Measurements from ENCODE around the gene RSPRY1.
A peak's percentile ranks its signal among the peaks of the same experiment; 100 is the strongest.

Gene RSPRY1

GRCh38 chr16:57234707-57235092 lies 48.6 kb downstream of the RSPRY1 start:
- no peak overlapping the region for H3K9ac ChIP-seq (ENCODE audit: low read length)
- peaks cover 80% of the 10 kb centered on the region for H3K36me3 ChIP-seq (ENCODE audit: control insufficient read depth, low read depth, low read length)
- no peaks in the 10 kb centered on the region for H3K4me1 ChIP-seq (ENCODE audit: control insufficient read depth, low read depth, low read length)
- H3K4me3 ChIP-seq (ENCODE audit: low read length) = no peak overlapping the region
- H3K27me3 ChIP-seq (ENCODE audit: control insufficient read depth, insufficient read depth, low read length) = no peaks in the 10 kb centered on the region
- no peak overlapping the region for H3K27ac ChIP-seq (ENCODE audit: low read length)
- no peaks in the 10 kb centered on the region for H3K9me3 ChIP-seq (ENCODE audit: control insufficient read depth, low read depth, low read length)

- Histone ChIP-seq H3K9me3 (ENCODE audit: control insufficient read depth, low read depth, low read length) (no peaks in the 10 kb centered on the region), H3K27ac (ENCODE audit: low read length) (no peak overlapping the region), H3K9ac (ENCODE audit: low read length) (no peak overlapping the region), H3K4me1 (ENCODE audit: control insufficient read depth, low read depth, low read length) (no peaks in the 10 kb centered on the region), H3K4me3 (ENCODE audit: low read length) (no peak overlapping the region), H3K36me3 (ENCODE audit: control insufficient read depth, low read depth, low read length) (peaks cover 76% of the 10 kb centered on the region), H3K27me3 (ENCODE audit: control insufficient read depth, insufficient read depth, low read length) (no peaks in the 10 kb centered on the region)
Observed at GRCh38 chr16:57235128-57236021, 49.2 kb downstream of the RSPRY1 start.

GRCh38 chr16:57236022-57236350 lies 49.9 kb downstream of the RSPRY1 start:
- no peaks in the 10 kb centered on the region for H3K9me3 ChIP-seq (ENCODE audit: control insufficient read depth, low read depth, low read length)
- no peak overlapping the region for H3K27ac ChIP-seq (ENCODE audit: low read length)
- no peaks in the 10 kb centered on the region for H3K4me1 ChIP-seq (ENCODE audit: control insufficient read depth, low read depth, low read length)
- H3K27me3 ChIP-seq (ENCODE audit: control insufficient read depth, insufficient read depth, low read length) = no peaks in the 10 kb centered on the region
- H3K9ac ChIP-seq (ENCODE audit: low read length) = no peak overlapping the region
- peaks cover 70% of the 10 kb centered on the region for H3K36me3 ChIP-seq (ENCODE audit: control insufficient read depth, low read depth, low read length)
- H3K4me3 ChIP-seq (ENCODE audit: low read length) = no peak overlapping the region

- Histone ChIP-seq H3K4me3 (ENCODE audit: low read length) (no peak overlapping the region), H3K9me3 (ENCODE audit: control insufficient read depth, low read depth, low read length) (no peaks in the 10 kb centered on the region), H3K27me3 (ENCODE audit: control insufficient read depth, insufficient read depth, low read length) (no peaks in the 10 kb centered on the region), H3K9ac (ENCODE audit: low read length) (no peak overlapping the region), H3K27ac (ENCODE audit: low read length) (no peak overlapping the region), H3K4me1 (ENCODE audit: control insufficient read depth, low read depth, low read length) (no peaks in the 10 kb centered on the region), H3K36me3 (ENCODE audit: control insufficient read depth, low read depth, low read length) (peaks cover 45% of the 10 kb centered on the region)
Observed at GRCh38 chr16:57238682-57239081, 52.6 kb downstream of the RSPRY1 start.

GRCh38 chr16:57239107-57239506 lies 53.0 kb downstream of the RSPRY1 start:
- Histone ChIP-seq H3K27me3 (ENCODE audit: control insufficient read depth, insufficient read depth, low read length) (no peaks in the 10 kb centered on the region), H3K9ac (ENCODE audit: low read length) (no peak overlapping the region), H3K9me3 (ENCODE audit: control insufficient read depth, low read depth, low read length) (no peaks in the 10 kb centered on the region), H3K4me1 (ENCODE audit: control insufficient read depth, low read depth, low read length) (no peaks in the 10 kb centered on the region), H3K36me3 (ENCODE audit: control insufficient read depth, low read depth, low read length) (peaks cover 41% of the 10 kb centered on the region), H3K4me3 (ENCODE audit: low read length) (no peak overlapping the region), H3K27ac (ENCODE audit: low read length) (no peak overlapping the region)

GRCh38 chr16:57240851-57241250 lies 54.7 kb downstream of the RSPRY1 start:
- no peak overlapping the region for H3K27ac ChIP-seq (ENCODE audit: low read length)
- peaks cover 3% of the 10 kb centered on the region for H3K4me1 ChIP-seq (ENCODE audit: control insufficient read depth, low read depth, low read length)
- no peaks in the 10 kb centered on the region for H3K27me3 ChIP-seq (ENCODE audit: control insufficient read depth, insufficient read depth, low read length)
- no peak overlapping the region for H3K4me3 ChIP-seq (ENCODE audit: low read length)
- no peaks in the 10 kb centered on the region for H3K9me3 ChIP-seq (ENCODE audit: control insufficient read depth, low read depth, low read length)
- H3K9ac ChIP-seq (ENCODE audit: low read length) = no peak overlapping the region
- peaks cover 24% of the 10 kb centered on the region for H3K36me3 ChIP-seq (ENCODE audit: control insufficient read depth, low read depth, low read length)

GRCh38 chr16:57242650-57243049 lies 56.5 kb downstream of the RSPRY1 start:
- no peaks in the 10 kb centered on the region for H3K27me3 ChIP-seq (ENCODE audit: control insufficient read depth, insufficient read depth, low read length)
- no peak overlapping the region for H3K4me3 ChIP-seq (ENCODE audit: low read length)
- H3K9ac ChIP-seq (ENCODE audit: low read length) = no peak overlapping the region
- no peak overlapping the region for H3K27ac ChIP-seq (ENCODE audit: low read length)
- peaks cover 3% of the 10 kb centered on the region for H3K4me1 ChIP-seq (ENCODE audit: control insufficient read depth, low read depth, low read length)
- H3K9me3 ChIP-seq (ENCODE audit: control insufficient read depth, low read depth, low read length) = no peaks in the 10 kb centered on the region
- peaks cover 17% of the 10 kb centered on the region for H3K36me3 ChIP-seq (ENCODE audit: control insufficient read depth, low read depth, low read length)

- Histone ChIP-seq H3K27ac (ENCODE audit: low read length) (peak overlapping the region; percentile 19), H3K4me3 (ENCODE audit: low read length) (peak overlapping the region; percentile 68), H3K9me3 (ENCODE audit: control insufficient read depth, low read depth, low read length) (no peaks in the 10 kb centered on the region), H3K36me3 (ENCODE audit: control insufficient read depth, low read depth, low read length) (peaks cover 2% of the 10 kb centered on the region), H3K27me3 (ENCODE audit: control insufficient read depth, insufficient read depth, low read length) (no peaks in the 10 kb centered on the region), H3K4me1 (ENCODE audit: control insufficient read depth, low read depth, low read length) (peaks cover 3% of the 10 kb centered on the region), H3K9ac (ENCODE audit: low read length) (peak overlapping the region; percentile 51)
Observed at GRCh38 chr16:57244463-57244766, 58.3 kb downstream of the RSPRY1 start.

- Histone ChIP-seq H3K36me3 (ENCODE audit: control insufficient read depth, low read depth, low read length) (no peaks in the 10 kb centered on the region), H3K4me1 (ENCODE audit: control insufficient read depth, low read depth, low read length) (peaks cover 3% of the 10 kb centered on the region), H3K27ac (ENCODE audit: low read length) (peak within 1 kb of the TSS; percentile 19), H3K9ac (ENCODE audit: low read length) (peak within 1 kb of the TSS; percentile 70), H3K4me3 (ENCODE audit: low read length) (peak within 1 kb of the TSS; percentile 68), H3K9me3 (ENCODE audit: control insufficient read depth, low read depth, low read length) (no peaks in the 10 kb centered on the region), H3K27me3 (ENCODE audit: control insufficient read depth, insufficient read depth, low read length) (no peaks in the 10 kb centered on the region)
Observed at GRCh38 chr16:57244767-57245471, 58.8 kb downstream of the RSPRY1 start, which contains the start of gene ARL2BP. TSS of gene ARL2BP (plus strand) at chr16:57245259. CDS start at chr16:57245368, 109 bp downstream.

- no peaks in the 10 kb centered on the region for H3K27me3 ChIP-seq (ENCODE audit: control insufficient read depth, insufficient read depth, low read length)
- H3K9me3 ChIP-seq (ENCODE audit: control insufficient read depth, low read depth, low read length) = no peaks in the 10 kb centered on the region
- H3K4me1 ChIP-seq (ENCODE audit: control insufficient read depth, low read depth, low read length) = peaks cover 3% of the 10 kb centered on the region
- H3K9ac ChIP-seq (ENCODE audit: low read length) = peak overlapping the region; percentile 70
- H3K36me3 ChIP-seq (ENCODE audit: control insufficient read depth, low read depth, low read length) = peaks cover 3% of the 10 kb centered on the region
- H3K27ac ChIP-seq (ENCODE audit: low read length) = no peak overlapping the region
- H3K4me3 ChIP-seq (ENCODE audit: low read length) = peak overlapping the region; percentile 68
Observed at GRCh38 chr16:57245472-57246113, 59.5 kb downstream of the RSPRY1 start.

- Histone ChIP-seq H3K27me3 (ENCODE audit: control insufficient read depth, insufficient read depth, low read length) (no peaks in the 10 kb centered on the region), H3K36me3 (ENCODE audit: control insufficient read depth, low read depth, low read length) (peaks cover 9% of the 10 kb centered on the region), H3K9me3 (ENCODE audit: control insufficient read depth, low read depth, low read length) (no peaks in the 10 kb centered on the region), H3K27ac (ENCODE audit: low read length) (no peak overlapping the region), H3K4me1 (ENCODE audit: control insufficient read depth, low read depth, low read length) (no peaks in the 10 kb centered on the region), H3K9ac (ENCODE audit: low read length) (no peak overlapping the region), H3K4me3 (ENCODE audit: low read length) (no peak overlapping the region)
Observed at GRCh38 chr16:57251352-57251751, 65.2 kb downstream of the RSPRY1 start.
